ENCODE measurements around the gene RAVER1. TPM values are rescaled to one million over a fixed set of nuclear protein-coding genes. Genes with fewer than 3 reads are reported as not detected.
A peak's percentile ranks its signal among the peaks of the same experiment; 100 is the strongest.
"Not testable (repeated sequence)": the region's sequence is repeated elsewhere in the genome, so short reads cannot be mapped to it uniquely, and the experiment has no call there.

Gene RAVER1
- total RNA-seq (8.5 TPM), polyA plus RNA-seq (27.0 TPM)

GRCh38 chr19:10332965-10333757 lies at the start of gene RAVER1:
Gene RAVER1 (minus strand): TSS chr19:10333529. CDS start chr19:10333507, 22 bp downstream.
- Histone ChIP-seq H3K4me3 (ENCODE audit: low read depth, low read length) (peak within 1 kb of the TSS; percentile 67), H3K27ac (ENCODE audit: low read depth) (peak within 1 kb of the TSS; percentile 82), H3K36me3 (ENCODE audit: insufficient read depth) (no peaks in the 10 kb centered on the region), H3K4me1 (ENCODE audit: insufficient read depth) (no peaks in the 10 kb centered on the region)
- peak; percentile 91 for DNase-seq (ENCODE audit: extremely low spot score)
- WGBS = under 1% methylated on average over 82 of the region's 82 CpGs

- H3K4me3 ChIP-seq (ENCODE audit: low read depth, low read length); H3K4me1 ChIP-seq (ENCODE audit: insufficient read depth); H3K27ac ChIP-seq (ENCODE audit: low read depth); H3K36me3 ChIP-seq (ENCODE audit: insufficient read depth); DNase-seq (ENCODE audit: extremely low spot score): not testable (repeated sequence)
- WGBS = 89% methylated on average over 8 of the region's 8 CpGs
Observed at GRCh38 chr19:10383223-10383499, 49.8 kb upstream of the RAVER1 start.

- no peaks in the 10 kb centered on the region for H3K4me1 ChIP-seq (ENCODE audit: insufficient read depth)
- peak within 1 kb of the TSS; percentile 64 for H3K27ac ChIP-seq (ENCODE audit: low read depth)
- DNase-seq (ENCODE audit: extremely low spot score) = peak; percentile 96
- WGBS = under 1% methylated on average over 58 of the region's 58 CpGs
- H3K36me3 ChIP-seq (ENCODE audit: insufficient read depth) = no peaks in the 10 kb centered on the region
- peak within 1 kb of the TSS; percentile 75 for H3K4me3 ChIP-seq (ENCODE audit: low read depth, low read length)
Observed at GRCh38 chr19:10380313-10381102, 47.2 kb upstream of the RAVER1 start, which contains the start of gene TYK2. Gene TYK2 (minus strand): TSS chr19:10380572. CDS start chr19:10378406, 2,166 bp downstream.

GRCh38 chr19:10379880-10380312 lies 46.6 kb upstream of the RAVER1 start:
- Histone ChIP-seq H3K4me1 (ENCODE audit: insufficient read depth) (no peaks in the 10 kb centered on the region), H3K27ac (ENCODE audit: low read depth) (peak overlapping the region; percentile 64), H3K36me3 (ENCODE audit: insufficient read depth) (no peaks in the 10 kb centered on the region), H3K4me3 (ENCODE audit: low read depth, low read length) (peak overlapping the region; percentile 75)
- 1% methylated on average over 10 of the region's 10 CpGs for WGBS
- DNase-seq (ENCODE audit: extremely low spot score) = no peak

- DNase-seq (ENCODE audit: extremely low spot score) = no peak
- H3K27ac ChIP-seq (ENCODE audit: low read depth) = no peak overlapping the region
- no peaks in the 10 kb centered on the region for H3K36me3 ChIP-seq (ENCODE audit: insufficient read depth)
- WGBS = 98% methylated on average over 8 of the region's 8 CpGs
- H3K4me1 ChIP-seq (ENCODE audit: insufficient read depth) = no peaks in the 10 kb centered on the region
- H3K4me3 ChIP-seq (ENCODE audit: low read depth, low read length) = no peak overlapping the region
Observed at GRCh38 chr19:10378124-10378523, 44.8 kb upstream of the RAVER1 start.

- 97% methylated on average over 2 of the region's 2 CpGs for WGBS
- H3K4me1 ChIP-seq (ENCODE audit: insufficient read depth); H3K27ac ChIP-seq (ENCODE audit: low read depth); DNase-seq (ENCODE audit: extremely low spot score); H3K4me3 ChIP-seq (ENCODE audit: low read depth, low read length); H3K36me3 ChIP-seq (ENCODE audit: insufficient read depth): not testable (repeated sequence)
Observed at GRCh38 chr19:10377140-10377640, 43.9 kb upstream of the RAVER1 start.

GRCh38 chr19:10374931-10375330 lies 41.6 kb upstream of the RAVER1 start:
- no peak for DNase-seq (ENCODE audit: extremely low spot score)
- Histone ChIP-seq H3K27ac (ENCODE audit: low read depth) (no peak overlapping the region), H3K4me1 (ENCODE audit: insufficient read depth) (no peaks in the 10 kb centered on the region), H3K36me3 (ENCODE audit: insufficient read depth) (no peaks in the 10 kb centered on the region), H3K4me3 (ENCODE audit: low read depth, low read length) (no peak overlapping the region)
- 91% methylated on average over 5 of the region's 5 CpGs for WGBS

GRCh38 chr19:10372690-10373089 lies 39.4 kb upstream of the RAVER1 start:
- no peak for DNase-seq (ENCODE audit: extremely low spot score)
- Histone ChIP-seq H3K27ac (ENCODE audit: low read depth) (no peak overlapping the region), H3K36me3 (ENCODE audit: insufficient read depth) (no peaks in the 10 kb centered on the region), H3K4me3 (ENCODE audit: low read depth, low read length) (no peak overlapping the region), H3K4me1 (ENCODE audit: insufficient read depth) (no peaks in the 10 kb centered on the region)
- 94% methylated on average over 3 of the region's 3 CpGs for WGBS

- H3K4me3 ChIP-seq (ENCODE audit: low read depth, low read length) = no peak overlapping the region
- peaks cover 2% of the 10 kb centered on the region for H3K36me3 ChIP-seq (ENCODE audit: insufficient read depth)
- 94% methylated on average over 15 of the region's 15 CpGs for WGBS
- DNase-seq (ENCODE audit: extremely low spot score) = no peak
- H3K27ac ChIP-seq (ENCODE audit: low read depth) = no peak overlapping the region
- H3K4me1 ChIP-seq (ENCODE audit: insufficient read depth) = no peaks in the 10 kb centered on the region
Observed at GRCh38 chr19:10368101-10368803, 34.9 kb upstream of the RAVER1 start.

- not testable (repeated sequence) for H3K36me3 ChIP-seq (ENCODE audit: insufficient read depth); H3K27ac ChIP-seq (ENCODE audit: low read depth); H3K4me3 ChIP-seq (ENCODE audit: low read depth, low read length); H3K4me1 ChIP-seq (ENCODE audit: insufficient read depth); DNase-seq (ENCODE audit: extremely low spot score)
- WGBS = 96% methylated on average over 4 of the region's 4 CpGs
Observed at GRCh38 chr19:10366950-10367512, 33.7 kb upstream of the RAVER1 start.

- 96% methylated on average over 23 of the region's 23 CpGs for WGBS
- H3K4me3 ChIP-seq (ENCODE audit: low read depth, low read length) = no peak overlapping the region
- no peak overlapping the region for H3K27ac ChIP-seq (ENCODE audit: low read depth)
- no peak for DNase-seq (ENCODE audit: extremely low spot score)
- peaks cover 2% of the 10 kb centered on the region for H3K36me3 ChIP-seq (ENCODE audit: insufficient read depth)
- H3K4me1 ChIP-seq (ENCODE audit: insufficient read depth) = no peaks in the 10 kb centered on the region
Observed at GRCh38 chr19:10365518-10365917, 32.2 kb upstream of the RAVER1 start.

- no peak for DNase-seq (ENCODE audit: extremely low spot score)
- Histone ChIP-seq H3K36me3 (ENCODE audit: insufficient read depth) (peaks cover 2% of the 10 kb centered on the region), H3K27ac (ENCODE audit: low read depth) (no peak overlapping the region), H3K4me1 (ENCODE audit: insufficient read depth) (no peaks in the 10 kb centered on the region), H3K4me3 (ENCODE audit: low read depth, low read length) (no peak overlapping the region)
- 84% methylated on average over 19 of the region's 19 CpGs for WGBS
Observed at GRCh38 chr19:10364644-10365043, 31.3 kb upstream of the RAVER1 start.

GRCh38 chr19:10363789-10364281 lies 30.5 kb upstream of the RAVER1 start:
- H3K36me3 ChIP-seq (ENCODE audit: insufficient read depth) = peaks cover 2% of the 10 kb centered on the region
- no peak overlapping the region for H3K4me3 ChIP-seq (ENCODE audit: low read depth, low read length)
- H3K4me1 ChIP-seq (ENCODE audit: insufficient read depth) = no peaks in the 10 kb centered on the region
- WGBS = 92% methylated on average over 12 of the region's 12 CpGs
- no peak for DNase-seq (ENCODE audit: extremely low spot score)
- H3K27ac ChIP-seq (ENCODE audit: low read depth) = no peak overlapping the region
